KMS-11 (cell line): ENCODE data around the gene TACSTD2.

Experiments
- H2AFZ ChIP-seq: fragments of 200-600 bp; sonication (generic); 2 replicates; pipeline ENCODE4 v1.6.1; 2016; ENCODE audit warnings: antibody characterized with exemption, mixed run types, low read depth
- H3K27ac ChIP-seq: fragments of 200-600 bp; sonication (generic); 2 replicates; pipeline ENCODE4 v1.6.1; 2016; ENCODE audit warnings: mild to moderate bottlenecking, mixed run types
- H3K27me3 ChIP-seq: fragments of 200-600 bp; sonication (generic); 2 replicates; pipeline ENCODE4 v1.6.1; 2017; ENCODE audit warnings: mild to moderate bottlenecking, low read depth, mixed run types, moderate library complexity; ENCODE audit not compliant: insufficient read depth
- H3K36me3 ChIP-seq: fragments of 200-600 bp; sonication (generic); 2 replicates; pipeline ENCODE4 v1.6.1; 2017; ENCODE audit warnings: mild to moderate bottlenecking, mixed run types; ENCODE audit not compliant: insufficient read depth
- H3K4me1 ChIP-seq: fragments of 200-600 bp; sonication (generic); 2 replicates; pipeline ENCODE4 v1.6.1; 2016; ENCODE audit warnings: mild to moderate bottlenecking, low read depth, mixed run types; ENCODE audit not compliant: poor library complexity, severe bottlenecking
- H3K4me2 ChIP-seq: fragments of 200-600 bp; sonication (generic); 2 replicates; pipeline ENCODE4 v1.7.0; 2016; ENCODE audit warnings: mild to moderate bottlenecking, mixed run types
- H3K4me3 ChIP-seq: fragments of 200-600 bp; sonication (generic); IDR thresholded peaks from 2 replicates; pipeline ENCODE4 v1.6.1; 2017; ENCODE audit warnings: low read depth, low read length, mixed read lengths; ENCODE audit not compliant: insufficient read depth
- H3K79me2 ChIP-seq: fragments of 200-600 bp; sonication (generic); 2 replicates; pipeline ENCODE4 v1.6.1; 2016; ENCODE audit warnings: low read depth, mixed run types; ENCODE audit not compliant: insufficient read depth
- H3K9ac ChIP-seq: fragments of 200-600 bp; sonication (generic); 2 replicates; pipeline ENCODE4 v1.6.1; 2016; ENCODE audit warnings: mild to moderate bottlenecking, mixed run types
- H4K20me1 ChIP-seq: fragments of 200-600 bp; sonication (generic); 2 replicates; pipeline ENCODE4 v1.6.1; 2016; ENCODE audit warnings: mild to moderate bottlenecking, mixed run types; ENCODE audit not compliant: insufficient read depth
- CTCF ChIP-seq: fragments of 200-600 bp; sonication (generic); conservative IDR thresholded peaks from 2 replicates; pipeline ENCODE4 v1.6.1; 2017; ENCODE audit warnings: low read depth, mild to moderate bottlenecking, antibody characterized with exemption, low read length, moderate library complexity, mixed read lengths

The TACSTD2 gene

GRCh38 chr1:58548371-58548770 lies 28.7 kb downstream of the TACSTD2 start:
- H3K9ac ChIP-seq: no peak overlapping the region
- no peaks in the 10 kb centered on the region for H3K4me1 ChIP-seq
- no peak overlapping the region for H3K27ac ChIP-seq
- H3K79me2 ChIP-seq: no peaks in the 10 kb centered on the region
- H4K20me1 ChIP-seq: no peaks in the 10 kb centered on the region
- H3K36me3 ChIP-seq: no peaks in the 10 kb centered on the region
- no peak overlapping the region for H3K4me2 ChIP-seq
- H3K4me3 ChIP-seq: no peak overlapping the region
- TF ChIP-seq CTCF: no peak
- H3K27me3 ChIP-seq: no peaks in the 10 kb centered on the region
- no peak overlapping the region for H2AFZ ChIP-seq

GRCh38 chr1:58546520-58547308 lies 30.3 kb downstream of the TACSTD2 start, which contains the start of gene OMA1:
Gene OMA1, minus strand, starts transcription at chr1:58546726. Its CDS starts 7,432 bp downstream, at chr1:58539294.
- Histone ChIP-seq H4K20me1 (no peaks in the 10 kb centered on the region), H3K36me3 (no peaks in the 10 kb centered on the region), H3K4me1 (no peaks in the 10 kb centered on the region), H3K4me2 (peak within 1 kb of the TSS; percentile 86), H2AFZ (peak within 1 kb of the TSS; percentile 76), H3K27ac (peak within 1 kb of the TSS; percentile 82), H3K79me2 (no peaks in the 10 kb centered on the region), H3K9ac (peak within 1 kb of the TSS; percentile 73), H3K4me3 (no peak within 1 kb of the TSS), H3K27me3 (no peaks in the 10 kb centered on the region)
- TF ChIP-seq CTCF: peak; percentile 69

- Histone ChIP-seq H2AFZ (peak overlapping the region; percentile 76), H3K27ac (peak overlapping the region; percentile 82), H3K4me2 (peak overlapping the region; percentile 86), H3K4me1 (no peaks in the 10 kb centered on the region), H3K36me3 (no peaks in the 10 kb centered on the region), H3K27me3 (no peaks in the 10 kb centered on the region), H3K4me3 (no peak overlapping the region), H4K20me1 (no peaks in the 10 kb centered on the region), H3K9ac (peak overlapping the region; percentile 73), H3K79me2 (no peaks in the 10 kb centered on the region)
- TF ChIP-seq CTCF: no peak
Measured at GRCh38 chr1:58545591-58546519, 31.2 kb downstream of the TACSTD2 start.

- Histone ChIP-seq H4K20me1 (no peaks in the 10 kb centered on the region), H3K36me3 (no peaks in the 10 kb centered on the region), H3K4me2 (no peak overlapping the region), H3K27ac (no peak overlapping the region), H3K4me3 (no peak overlapping the region), H3K4me1 (no peaks in the 10 kb centered on the region), H2AFZ (no peak overlapping the region), H3K79me2 (no peaks in the 10 kb centered on the region), H3K9ac (no peak overlapping the region), H3K27me3 (no peaks in the 10 kb centered on the region)
- TF ChIP-seq CTCF: no peak
Measured at GRCh38 chr1:58543260-58543659, 33.8 kb downstream of the TACSTD2 start.
